Cardiac muscle cell (in vitro differentiated cells and primary cell): Measurements from ENCODE around the gene EPHA4. TPM values are rescaled to one million over a fixed set of nuclear protein-coding genes. Genes with fewer than 3 reads are reported as not detected.
A peak's percentile ranks its signal among the peaks of the same experiment; 100 is the strongest.

ENCODE experiments used
- DNase-seq, 2 donors: peaks; one replicate each; pipeline versions ENCODE4 v3.0.0 to v3.0.0-alpha.2; 2010 to 2017; ENCODE audit warnings: low read depth in 1 of 2, low spot score in 1 of 2
- H3K27ac ChIP-seq: fragments of 200-600 bp; sonication (generic); 2 replicates; pipeline ENCODE4 v1.5.1; 2016
- H3K27me3 ChIP-seq: fragments of 200-600 bp; sonication (generic); 2 replicates; pipeline ENCODE4 v1.6.0; 2016; ENCODE audit warnings: control low read depth
- H3K36me3 ChIP-seq: fragments of 200-600 bp; sonication (generic); 2 replicates; pipeline ENCODE4 v1.5.1; 2016; ENCODE audit warnings: control low read depth
- H3K4me1 ChIP-seq: fragments of 200-600 bp; sonication (generic); 2 replicates; pipeline ENCODE4 v1.8.1; 2017; ENCODE audit warnings: low read depth, mild to moderate bottlenecking, mixed run types
- H3K4me3 ChIP-seq: fragments of 200-600 bp; sonication (generic); 2 replicates; pipeline ENCODE4 v1.5.1; 2016; ENCODE audit warnings: mild to moderate bottlenecking
- H3K9me3 ChIP-seq: fragments of 200-600 bp; sonication (generic); 2 replicates; pipeline ENCODE4 v1.5.1; 2017; ENCODE audit warnings: low read depth, mild to moderate bottlenecking, control low read depth
- polyA plus RNA-seq: library from polyadenylated mRNA; unstranded; fragments of >200 nt; fragmentation: Nextera tagmentation; extraction: Ambion mirVana; gene quantifications from 2 replicates; pipeline ENCODE4 v1.2.1, GENCODE V29; 2016
- total RNA-seq: library from RNA; depleted of rRNA; stranded (reverse); fragments of >200 nt; gene quantifications from 2 replicates; pipeline ENCODE4 v1.2.3, GENCODE V29; 2016
- TF ChIP-seq, protein P1 (sequence below): IDR thresholded peaks from 2 replicates; pipeline ENCODE4 v1.5.1; 2012; ENCODE audit warnings: low read depth, mild to moderate bottlenecking, low read length

Gene EPHA4
- total and polyA plus RNA-seq, 2 experiments from 2014 or later = 21.2 to 70.2 TPM

DNA sequence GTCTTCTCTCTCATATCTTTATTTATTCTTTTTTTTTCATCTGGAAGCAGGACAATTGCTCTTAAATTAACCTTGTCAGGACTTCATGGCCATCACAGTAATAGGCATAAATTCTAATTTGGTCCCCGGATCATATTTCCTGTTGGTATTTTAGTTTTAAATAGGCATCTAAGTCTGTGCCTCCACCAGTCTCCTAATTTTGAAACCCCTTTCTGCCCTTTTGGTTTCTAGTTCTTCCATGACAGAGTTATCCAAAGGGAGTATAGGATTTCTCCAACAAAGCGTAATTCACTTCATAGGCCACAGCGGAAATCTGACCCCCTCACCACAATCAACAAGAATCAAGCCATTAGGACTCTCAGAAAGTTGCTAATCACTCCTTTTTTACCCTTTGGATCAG, 3.8 kb downstream of the EPHA4 start:
- H3K9me3 ChIP-seq = no peaks in the 10 kb centered on the region
- H3K4me3 ChIP-seq = peak overlapping the region; percentile 58
- TF ChIP-seq, protein P1, sequence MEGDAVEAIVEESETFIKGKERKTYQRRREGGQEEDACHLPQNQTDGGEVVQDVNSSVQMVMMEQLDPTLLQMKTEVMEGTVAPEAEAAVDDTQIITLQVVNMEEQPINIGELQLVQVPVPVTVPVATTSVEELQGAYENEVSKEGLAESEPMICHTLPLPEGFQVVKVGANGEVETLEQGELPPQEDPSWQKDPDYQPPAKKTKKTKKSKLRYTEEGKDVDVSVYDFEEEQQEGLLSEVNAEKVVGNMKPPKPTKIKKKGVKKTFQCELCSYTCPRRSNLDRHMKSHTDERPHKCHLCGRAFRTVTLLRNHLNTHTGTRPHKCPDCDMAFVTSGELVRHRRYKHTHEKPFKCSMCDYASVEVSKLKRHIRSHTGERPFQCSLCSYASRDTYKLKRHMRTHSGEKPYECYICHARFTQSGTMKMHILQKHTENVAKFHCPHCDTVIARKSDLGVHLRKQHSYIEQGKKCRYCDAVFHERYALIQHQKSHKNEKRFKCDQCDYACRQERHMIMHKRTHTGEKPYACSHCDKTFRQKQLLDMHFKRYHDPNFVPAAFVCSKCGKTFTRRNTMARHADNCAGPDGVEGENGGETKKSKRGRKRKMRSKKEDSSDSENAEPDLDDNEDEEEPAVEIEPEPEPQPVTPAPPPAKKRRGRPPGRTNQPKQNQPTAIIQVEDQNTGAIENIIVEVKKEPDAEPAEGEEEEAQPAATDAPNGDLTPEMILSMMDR = no peak
- no peak for DNase-seq
- no peaks in the 10 kb centered on the region for H3K36me3 ChIP-seq
- no peaks in the 10 kb centered on the region for H3K27me3 ChIP-seq
- H3K4me1 ChIP-seq = peaks cover 22% of the 10 kb centered on the region
- H3K27ac ChIP-seq = no peak overlapping the region

GRCh38 chr2:221567809-221568208, 4.3 kb downstream of the EPHA4 start:
- Histone ChIP-seq H3K4me3 (peak overlapping the region; percentile 58), H3K27ac (no peak overlapping the region)
- TF ChIP-seq, protein P1 = no peak

GRCh38 chr2:221567231-221567760, 4.8 kb downstream of the EPHA4 start:
- H3K4me1 ChIP-seq = peaks cover 22% of the 10 kb centered on the region
- no peak overlapping the region for H3K4me3 ChIP-seq
- TF ChIP-seq, protein P1 = no peak
- H3K27me3 ChIP-seq = no peaks in the 10 kb centered on the region
- no peaks in the 10 kb centered on the region for H3K9me3 ChIP-seq
- DNase-seq = no peak
- no peak overlapping the region for H3K27ac ChIP-seq
- H3K36me3 ChIP-seq = no peaks in the 10 kb centered on the region

More at GRCh38 chr2:221567809-221568208, 4.3 kb downstream of the EPHA4 start:
- no peak for DNase-seq
- Histone ChIP-seq H3K36me3 (no peaks in the 10 kb centered on the region), H3K27me3 (no peaks in the 10 kb centered on the region), H3K9me3 (no peaks in the 10 kb centered on the region), H3K4me1 (peaks cover 22% of the 10 kb centered on the region)

- Histone ChIP-seq H3K27me3 (no peaks in the 10 kb centered on the region), H3K4me1 (peaks cover 20% of the 10 kb centered on the region), H3K27ac (no peak overlapping the region), H3K4me3 (no peak overlapping the region), H3K9me3 (no peaks in the 10 kb centered on the region), H3K36me3 (no peaks in the 10 kb centered on the region)
- DNase-seq = no peak
- TF ChIP-seq, protein P1 = no peak
Observed at GRCh38 chr2:221563270-221563985, 8.7 kb downstream of the EPHA4 start.

GRCh38 chr2:221562226-221562625, 9.9 kb downstream of the EPHA4 start:
- Histone ChIP-seq H3K27ac (no peak overlapping the region), H3K27me3 (no peaks in the 10 kb centered on the region), H3K4me1 (peaks cover 11% of the 10 kb centered on the region), H3K9me3 (no peaks in the 10 kb centered on the region), H3K4me3 (no peak overlapping the region), H3K36me3 (no peaks in the 10 kb centered on the region)
- DNase-seq = no peak
- TF ChIP-seq, protein P1 = no peak
